HCT116 (cell line): ENCODE measurements around the gene SIAH2.

Experiments used
- EZH2 ChIP-seq: fragments of 200-600 bp; sonication (generic); IDR thresholded peaks from 2 replicates; pipeline ENCODE4 v1.6.1; 2017; ENCODE audit warnings: antibody characterized with exemption, mixed run types
- FOSL1 ChIP-seq: IDR thresholded peaks from 2 replicates; pipeline ENCODE4 v1.6.1; 2012; ENCODE audit warnings: low read depth
- JUND ChIP-seq: IDR thresholded peaks from 2 replicates; pipeline ENCODE4 v1.6.1; 2012
- POLR2A ChIP-seq: IDR thresholded peaks from 2 replicates; pipeline ENCODE4 v1.7.0; 2011; ENCODE audit warnings: borderline replicate concordance; ENCODE audit not compliant: insufficient read depth, insufficient read length; ENCODE audit errors: extremely low read depth
- POLR2AphosphoS5 ChIP-seq: IDR thresholded peaks from 2 replicates; pipeline ENCODE4 v1.6.1; 2011; ENCODE audit warnings: mild to moderate bottlenecking, low read depth, low read length, moderate library complexity
- ZFX ChIP-seq: fragments of 450-650 bp; IDR thresholded peaks from 2 replicates; pipeline ENCODE4 v1.6.1; 2017
- TF ChIP-seq, protein P1 (sequence below), 3 experiments: fragments of 200-600 bp in 1 of 3; sonication (generic) in 1 of 3; IDR thresholded peaks in 2 of 3; conservative IDR thresholded peaks in 1 of 3; 2 replicates each; pipeline ENCODE4 v1.5.1; 2012 to 2017; ENCODE audit warnings: low read depth in 2 of 3, low read length in 2 of 3, antibody characterized with exemption in 1 of 3, borderline replicate concordance in 1 of 3, control low read depth in 1 of 3, mild to moderate bottlenecking in 1 of 3, mixed read lengths in 1 of 3, mixed run types in 1 of 3, moderate library complexity in 1 of 3; ENCODE audit not compliant: insufficient read depth in 1 of 3

DNA sequence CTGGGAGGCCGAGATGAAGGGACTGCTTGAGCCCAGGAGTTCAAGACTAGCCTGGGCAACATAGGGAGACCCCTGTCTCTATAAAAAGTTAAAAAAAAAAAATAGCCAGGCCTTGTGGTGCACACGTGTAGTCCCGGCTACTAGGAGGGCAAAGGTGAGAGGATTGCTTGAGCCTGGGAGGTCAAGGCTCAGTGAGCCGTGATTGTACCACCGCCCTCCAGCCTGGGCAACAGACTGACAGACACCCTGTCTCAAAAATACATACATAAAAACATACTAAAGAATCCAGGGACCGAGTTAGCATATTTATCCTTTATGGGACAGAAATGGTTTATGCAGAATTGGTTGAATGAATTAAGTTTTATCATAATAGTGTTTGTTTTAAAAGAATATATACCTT, 13.7 kb downstream of the SIAH2 start:
- TF ChIP-seq POLR2A: no peak
- TF ChIP-seq ZFX: no peak
- TF ChIP-seq, protein P1, sequence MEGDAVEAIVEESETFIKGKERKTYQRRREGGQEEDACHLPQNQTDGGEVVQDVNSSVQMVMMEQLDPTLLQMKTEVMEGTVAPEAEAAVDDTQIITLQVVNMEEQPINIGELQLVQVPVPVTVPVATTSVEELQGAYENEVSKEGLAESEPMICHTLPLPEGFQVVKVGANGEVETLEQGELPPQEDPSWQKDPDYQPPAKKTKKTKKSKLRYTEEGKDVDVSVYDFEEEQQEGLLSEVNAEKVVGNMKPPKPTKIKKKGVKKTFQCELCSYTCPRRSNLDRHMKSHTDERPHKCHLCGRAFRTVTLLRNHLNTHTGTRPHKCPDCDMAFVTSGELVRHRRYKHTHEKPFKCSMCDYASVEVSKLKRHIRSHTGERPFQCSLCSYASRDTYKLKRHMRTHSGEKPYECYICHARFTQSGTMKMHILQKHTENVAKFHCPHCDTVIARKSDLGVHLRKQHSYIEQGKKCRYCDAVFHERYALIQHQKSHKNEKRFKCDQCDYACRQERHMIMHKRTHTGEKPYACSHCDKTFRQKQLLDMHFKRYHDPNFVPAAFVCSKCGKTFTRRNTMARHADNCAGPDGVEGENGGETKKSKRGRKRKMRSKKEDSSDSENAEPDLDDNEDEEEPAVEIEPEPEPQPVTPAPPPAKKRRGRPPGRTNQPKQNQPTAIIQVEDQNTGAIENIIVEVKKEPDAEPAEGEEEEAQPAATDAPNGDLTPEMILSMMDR (IDR thresholded peaks at IDR 0.05 in 2 of 3, conservative IDR thresholded peaks at IDR 0.05 in 1 of 3; ENCODE audit: borderline replicate concordance in 1 of 3, insufficient read depth in 1 of 3, low read depth in 2 of 3, low read length in 2 of 3): no peak
- TF ChIP-seq EZH2: no peak
- no peak for TF ChIP-seq FOSL1
- no peak for TF ChIP-seq JUND
- no peak for TF ChIP-seq POLR2AphosphoS5
